ENCODE data around the gene NFATC2.

Gene NFATC2

DNA sequence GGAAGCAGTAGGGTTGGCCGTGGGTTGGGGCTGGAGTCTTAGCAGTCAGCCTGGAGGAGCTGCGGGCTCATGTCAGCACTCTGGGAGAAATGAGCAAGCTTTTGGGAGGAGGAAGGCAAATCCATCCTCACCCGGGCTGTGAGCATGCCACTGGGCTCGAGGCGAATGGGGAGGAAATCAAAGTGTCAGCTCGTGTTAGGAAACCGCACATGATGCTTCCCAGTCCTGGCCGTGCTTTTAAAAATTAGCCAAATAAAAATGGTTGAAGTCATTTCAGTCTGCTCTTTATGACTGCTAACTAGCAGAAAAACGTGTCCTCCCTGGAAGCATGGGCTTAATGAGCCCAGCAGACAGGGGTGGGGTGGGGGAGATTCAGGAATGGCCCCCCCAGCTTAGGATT lies 98.1 kb downstream of the NFATC2 start:
- Histone ChIP-seq H3K9me3 (ENCODE audit: control insufficient read depth in 5 of 5, low read length in 5 of 5) (no peaks in the 10 kb centered on the region), H3K4me1 (ENCODE audit: control insufficient read depth in 5 of 5, insufficient read depth in 5 of 5, low read length in 5 of 5) (peaks cover 2 to 38% (median 13%) of the 10 kb centered on the region in 5 donors), H3K36me3 (ENCODE audit: control insufficient read depth in 5 of 5, insufficient read depth in 5 of 5, low read length in 5 of 5) (peaks cover 0 to 5% (median 0%) of the 10 kb centered on the region in 5 donors), H3K27ac (ENCODE audit: low read depth, low read length) (no peak overlapping the region), H3K9ac (ENCODE audit: low read length in 5 of 5) (no peak overlapping the region), H3K4me3 (ENCODE audit: low read depth in 1 of 5, low read length in 5 of 5) (no peak overlapping the region), H3K27me3 (ENCODE audit: control insufficient read depth in 5 of 5, insufficient read depth in 4 of 5, low read length in 5 of 5) (peaks cover 0 to 14% (median 0%) of the 10 kb centered on the region in 5 donors)

DNA sequence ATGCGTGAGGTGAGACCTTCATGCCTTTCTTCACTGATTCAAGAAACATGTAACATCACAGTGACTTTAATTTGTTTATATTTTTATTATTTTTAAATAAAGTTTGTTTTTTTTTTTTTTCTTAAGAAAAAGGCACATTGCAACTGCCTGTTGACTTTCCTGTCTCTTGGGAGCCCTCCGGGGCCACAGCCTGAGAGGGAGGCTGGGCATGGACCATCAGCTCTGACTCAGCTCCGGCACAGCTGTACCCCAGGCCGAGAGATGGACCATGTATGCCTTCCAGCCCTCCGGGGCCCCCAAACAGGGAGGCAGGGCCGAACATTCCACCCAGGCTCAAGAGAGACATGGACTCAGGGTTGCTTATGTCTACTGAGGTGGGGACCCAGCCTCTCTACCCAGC lies 99.9 kb downstream of the NFATC2 start:
- Histone ChIP-seq H3K4me3 (ENCODE audit: low read depth in 1 of 5, low read length in 5 of 5) (no peak overlapping the region), H3K4me1 (ENCODE audit: control insufficient read depth in 5 of 5, insufficient read depth in 5 of 5, low read length in 5 of 5) (peaks cover 2 to 21% (median 10%) of the 10 kb centered on the region in 5 donors), H3K9ac (ENCODE audit: low read length in 5 of 5) (no peak overlapping the region), H3K27me3 (ENCODE audit: control insufficient read depth in 5 of 5, insufficient read depth in 4 of 5, low read length in 5 of 5) (peaks cover 0 to 9% (median 0%) of the 10 kb centered on the region in 5 donors), H3K36me3 (ENCODE audit: control insufficient read depth in 5 of 5, insufficient read depth in 5 of 5, low read length in 5 of 5) (peaks cover 0 to 5% (median 0%) of the 10 kb centered on the region in 5 donors), H3K27ac (ENCODE audit: low read depth, low read length) (no peak overlapping the region), H3K9me3 (ENCODE audit: control insufficient read depth in 5 of 5, low read length in 5 of 5) (no peaks in the 10 kb centered on the region)

- Histone ChIP-seq H3K36me3 (ENCODE audit: control insufficient read depth in 5 of 5, insufficient read depth in 5 of 5, low read length in 5 of 5) (peaks cover 0 to 5% (median 0%) of the 10 kb centered on the region in 5 donors), H3K27me3 (ENCODE audit: control insufficient read depth in 5 of 5, insufficient read depth in 4 of 5, low read length in 5 of 5) (peaks cover 0 to 2% (median 0%) of the 10 kb centered on the region in 5 donors), H3K4me3 (ENCODE audit: low read depth in 1 of 5, low read length in 5 of 5) (no peak overlapping the region), H3K27ac (ENCODE audit: low read depth, low read length) (no peak overlapping the region), H3K4me1 (ENCODE audit: control insufficient read depth in 5 of 5, insufficient read depth in 5 of 5, low read length in 5 of 5) (peaks cover 0 to 7% (median 2%) of the 10 kb centered on the region in 5 donors), H3K9ac (ENCODE audit: low read length in 5 of 5) (no peak overlapping the region), H3K9me3 (ENCODE audit: control insufficient read depth in 5 of 5, low read length in 5 of 5) (no peaks in the 10 kb centered on the region)
These were observed 101.9 kb downstream of the NFATC2 start for GRCh38 chr20:51440589-51440988.

- Histone ChIP-seq H3K9me3 (ENCODE audit: control insufficient read depth in 5 of 5, low read length in 5 of 5) (no peaks in the 10 kb centered on the region), H3K4me1 (ENCODE audit: control insufficient read depth in 5 of 5, insufficient read depth in 5 of 5, low read length in 5 of 5) (peaks cover 0 to 7% (median 2%) of the 10 kb centered on the region in 5 donors), H3K27me3 (ENCODE audit: control insufficient read depth in 5 of 5, insufficient read depth in 4 of 5, low read length in 5 of 5) (peaks cover 0 to 2% (median 0%) of the 10 kb centered on the region in 5 donors), H3K27ac (ENCODE audit: low read depth, low read length) (no peak overlapping the region), H3K9ac (ENCODE audit: low read length in 5 of 5) (no peak overlapping the region), H3K4me3 (ENCODE audit: low read depth in 1 of 5, low read length in 5 of 5) (no peak overlapping the region), H3K36me3 (ENCODE audit: control insufficient read depth in 5 of 5, insufficient read depth in 5 of 5, low read length in 5 of 5) (peaks cover 0 to 18% (median 10%) of the 10 kb centered on the region in 5 donors)
These were observed 103.3 kb downstream of the NFATC2 start for GRCh38 chr20:51439160-51439689.

DNA sequence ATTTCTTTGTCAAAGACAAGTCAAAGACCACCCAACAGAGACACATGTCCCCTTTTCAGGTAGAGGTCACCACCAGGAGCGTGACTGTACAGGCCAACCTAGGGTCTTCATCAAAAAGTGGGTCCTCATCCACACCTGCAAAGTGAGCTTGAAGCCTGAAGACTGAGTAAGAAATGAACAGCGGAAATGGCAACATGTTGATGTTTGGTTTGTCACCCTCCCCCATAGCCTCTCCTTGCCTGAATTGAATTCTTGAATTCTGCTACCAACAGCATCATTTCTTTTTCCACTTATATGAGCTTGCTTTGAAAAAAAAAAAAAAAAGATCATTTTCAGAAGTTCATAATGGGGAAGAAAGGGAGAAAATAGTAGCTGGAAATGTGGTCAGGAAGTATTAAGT lies 104.4 kb downstream of the NFATC2 start:
- Histone ChIP-seq H3K4me3 (ENCODE audit: low read depth in 1 of 5, low read length in 5 of 5) (no peak overlapping the region), H3K27ac (ENCODE audit: low read depth, low read length) (no peak overlapping the region), H3K36me3 (ENCODE audit: control insufficient read depth in 5 of 5, insufficient read depth in 5 of 5, low read length in 5 of 5) (peaks cover 0 to 24% (median 16%) of the 10 kb centered on the region in 5 donors), H3K4me1 (ENCODE audit: control insufficient read depth in 5 of 5, insufficient read depth in 5 of 5, low read length in 5 of 5) (peaks cover 0 to 7% (median 2%) of the 10 kb centered on the region in 5 donors), H3K9me3 (ENCODE audit: control insufficient read depth in 5 of 5, low read length in 5 of 5) (no peaks in the 10 kb centered on the region), H3K9ac (ENCODE audit: low read length in 5 of 5) (no peak overlapping the region), H3K27me3 (ENCODE audit: control insufficient read depth in 5 of 5, insufficient read depth in 4 of 5, low read length in 5 of 5) (peaks cover 0 to 2% (median 0%) of the 10 kb centered on the region in 5 donors)

- Histone ChIP-seq H3K9me3 (ENCODE audit: control insufficient read depth in 5 of 5, low read length in 5 of 5) (no peaks in the 10 kb centered on the region), H3K4me3 (ENCODE audit: low read depth in 1 of 5, low read length in 5 of 5) (no peak overlapping the region), H3K4me1 (ENCODE audit: control insufficient read depth in 5 of 5, insufficient read depth in 5 of 5, low read length in 5 of 5) (peaks cover 0 to 7% (median 2%) of the 10 kb centered on the region in 5 donors), H3K36me3 (ENCODE audit: control insufficient read depth in 5 of 5, insufficient read depth in 5 of 5, low read length in 5 of 5) (peaks cover 0 to 32% (median 19%) of the 10 kb centered on the region in 5 donors), H3K9ac (ENCODE audit: low read length in 5 of 5) (no peak overlapping the region), H3K27ac (ENCODE audit: low read depth, low read length) (no peak overlapping the region), H3K27me3 (ENCODE audit: control insufficient read depth in 5 of 5, insufficient read depth in 4 of 5, low read length in 5 of 5) (peaks cover 0 to 2% (median 0%) of the 10 kb centered on the region in 5 donors)
These were observed 105.2 kb downstream of the NFATC2 start for GRCh38 chr20:51437182-51437924.

DNA sequence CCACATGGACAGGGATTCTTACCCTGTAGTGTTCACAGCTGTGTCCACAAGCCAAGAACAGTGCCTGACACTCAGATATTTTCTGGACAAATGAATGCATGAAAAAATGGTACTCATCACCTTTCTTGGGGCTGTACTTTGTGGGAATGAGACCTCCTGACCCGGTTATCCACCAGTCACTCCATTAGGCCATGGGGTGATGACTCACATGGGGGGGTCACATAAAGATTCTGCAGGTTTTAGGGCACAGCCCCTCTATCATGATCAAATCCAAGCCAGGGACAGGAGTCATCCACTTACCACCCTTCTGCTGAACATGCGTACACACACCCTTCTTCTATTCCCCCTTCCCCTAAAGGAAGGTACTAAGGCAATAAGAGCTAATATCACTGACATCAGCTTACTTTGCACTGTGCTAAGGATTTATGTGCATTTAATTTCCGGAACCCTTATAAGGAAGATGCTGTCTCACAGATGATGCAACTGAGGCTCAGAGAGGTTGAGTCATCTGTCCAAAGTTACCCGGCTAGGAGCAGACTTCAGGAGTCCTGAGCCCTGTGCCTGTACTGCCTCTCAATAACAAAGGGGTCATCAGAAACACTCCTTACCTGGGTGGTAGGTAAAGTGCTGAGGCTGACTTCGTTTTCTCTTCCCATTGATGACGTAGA lies 107.8 kb downstream of the NFATC2 start:
- Histone ChIP-seq H3K4me1 (ENCODE audit: control insufficient read depth in 5 of 5, insufficient read depth in 5 of 5, low read length in 5 of 5) (no peaks in the 10 kb centered on the region), H3K9me3 (ENCODE audit: control insufficient read depth in 5 of 5, low read length in 5 of 5) (no peaks in the 10 kb centered on the region), H3K9ac (ENCODE audit: low read length in 5 of 5) (no peak overlapping the region), H3K27me3 (ENCODE audit: control insufficient read depth in 5 of 5, insufficient read depth in 4 of 5, low read length in 5 of 5) (peaks cover 0 to 2% (median 0%) of the 10 kb centered on the region in 5 donors), H3K4me3 (ENCODE audit: low read depth in 1 of 5, low read length in 5 of 5) (no peak overlapping the region), H3K36me3 (ENCODE audit: control insufficient read depth in 5 of 5, insufficient read depth in 5 of 5, low read length in 5 of 5) (peaks cover 0 to 52% (median 30%) of the 10 kb centered on the region in 5 donors), H3K27ac (ENCODE audit: low read depth, low read length) (no peak overlapping the region)

DNA sequence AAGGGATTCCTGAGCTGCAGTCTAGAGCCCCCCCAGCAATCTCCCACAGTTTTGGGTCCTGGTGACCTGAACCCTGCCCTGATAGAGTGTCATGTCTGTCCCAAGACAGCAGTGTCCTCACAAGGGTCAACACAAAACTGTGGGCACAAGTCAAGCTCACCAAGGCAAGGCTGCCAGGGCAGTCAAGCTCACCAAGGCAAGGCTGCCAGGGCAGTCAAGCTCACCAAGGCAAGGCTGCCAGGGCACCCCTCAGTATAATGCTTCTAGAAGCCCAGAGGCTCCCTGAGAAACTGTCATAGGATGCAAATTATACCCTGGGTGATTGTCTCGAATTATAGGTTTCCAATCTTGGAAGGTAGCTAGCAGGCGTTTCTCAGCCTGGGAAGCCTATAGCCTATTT lies 108.5 kb downstream of the NFATC2 start:
- no peak overlapping the region for H3K4me3 ChIP-seq (ENCODE audit: low read depth in 1 of 5, low read length in 5 of 5)
- no peak overlapping the region for H3K9ac ChIP-seq (ENCODE audit: low read length in 5 of 5)
- peaks cover 0 to 2% (median 0%) of the 10 kb centered on the region in 5 donors for H3K4me1 ChIP-seq (ENCODE audit: control insufficient read depth in 5 of 5, insufficient read depth in 5 of 5, low read length in 5 of 5)
- no peak overlapping the region for H3K27ac ChIP-seq (ENCODE audit: low read depth, low read length)
- H3K9me3 ChIP-seq (ENCODE audit: control insufficient read depth in 5 of 5, low read length in 5 of 5): no peaks in the 10 kb centered on the region
- peaks cover 0 to 57% (median 31%) of the 10 kb centered on the region in 5 donors for H3K36me3 ChIP-seq (ENCODE audit: control insufficient read depth in 5 of 5, insufficient read depth in 5 of 5, low read length in 5 of 5)
- peaks cover 0 to 2% (median 0%) of the 10 kb centered on the region in 5 donors for H3K27me3 ChIP-seq (ENCODE audit: control insufficient read depth in 5 of 5, insufficient read depth in 4 of 5, low read length in 5 of 5)

DNA sequence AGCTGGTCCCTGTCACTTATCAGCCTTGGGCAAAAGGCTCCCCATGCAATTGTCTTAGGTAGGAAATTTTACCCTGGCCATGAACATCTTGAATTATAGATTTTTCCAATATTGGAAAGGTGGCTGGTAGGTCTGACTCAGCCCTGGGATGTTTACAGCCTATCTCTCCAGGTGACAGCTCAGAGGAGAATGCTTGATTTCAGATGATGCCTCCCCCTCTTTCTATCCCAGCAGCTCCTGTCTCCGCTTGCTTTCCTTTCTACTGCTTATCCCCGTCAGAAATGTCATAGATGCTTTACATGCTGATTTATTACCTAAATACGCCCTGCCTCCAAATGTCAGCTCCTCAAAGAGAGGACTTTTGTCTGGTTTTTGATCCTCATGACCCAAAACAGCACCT lies 109.6 kb downstream of the NFATC2 start:
- Histone ChIP-seq H3K27me3 (ENCODE audit: control insufficient read depth in 5 of 5, insufficient read depth in 4 of 5, low read length in 5 of 5) (no peaks in the 10 kb centered on the region), H3K27ac (ENCODE audit: low read depth, low read length) (no peak overlapping the region), H3K36me3 (ENCODE audit: control insufficient read depth in 5 of 5, insufficient read depth in 5 of 5, low read length in 5 of 5) (peaks cover 0 to 59% (median 31%) of the 10 kb centered on the region in 5 donors), H3K9me3 (ENCODE audit: control insufficient read depth in 5 of 5, low read length in 5 of 5) (no peaks in the 10 kb centered on the region), H3K4me3 (ENCODE audit: low read depth in 1 of 5, low read length in 5 of 5) (no peak overlapping the region), H3K4me1 (ENCODE audit: control insufficient read depth in 5 of 5, insufficient read depth in 5 of 5, low read length in 5 of 5) (peaks cover 0 to 13% (median 10%) of the 10 kb centered on the region in 5 donors), H3K9ac (ENCODE audit: low read length in 5 of 5) (no peak overlapping the region)
